Measurements from ENCODE around the gene TRIM74.
"Not testable (repeated sequence)": the region's sequence is repeated elsewhere in the genome, so short reads cannot be mapped to it uniquely, and the experiment has no call there.

GRCh38 chr7:73006491-73006890, 37.2 kb upstream of the TRIM74 start:
- TF ChIP-seq CTCF (conservative IDR thresholded peaks at IDR 0.05); ZFX (IDR thresholded peaks at IDR 0.05): not testable (repeated sequence)

All from C4-2B (cell line).